ENCODE measurements around the gene SHC4.

The SHC4 gene, protein sequence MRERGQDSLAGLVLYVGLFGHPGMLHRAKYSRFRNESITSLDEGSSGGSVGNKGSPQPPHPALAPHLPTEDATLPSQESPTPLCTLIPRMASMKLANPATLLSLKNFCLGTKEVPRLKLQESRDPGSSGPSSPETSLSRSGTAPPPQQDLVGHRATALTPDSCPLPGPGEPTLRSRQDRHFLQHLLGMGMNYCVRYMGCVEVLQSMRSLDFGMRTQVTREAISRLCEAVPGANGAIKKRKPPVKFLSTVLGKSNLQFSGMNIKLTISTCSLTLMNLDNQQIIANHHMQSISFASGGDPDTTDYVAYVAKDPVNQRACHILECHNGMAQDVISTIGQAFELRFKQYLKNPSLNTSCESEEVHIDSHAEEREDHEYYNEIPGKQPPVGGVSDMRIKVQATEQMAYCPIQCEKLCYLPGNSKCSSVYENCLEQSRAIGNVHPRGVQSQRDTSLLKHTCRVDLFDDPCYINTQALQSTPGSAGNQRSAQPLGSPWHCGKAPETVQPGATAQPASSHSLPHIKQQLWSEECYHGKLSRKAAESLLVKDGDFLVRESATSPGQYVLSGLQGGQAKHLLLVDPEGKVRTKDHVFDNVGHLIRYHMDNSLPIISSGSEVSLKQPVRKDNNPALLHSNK

DNA sequence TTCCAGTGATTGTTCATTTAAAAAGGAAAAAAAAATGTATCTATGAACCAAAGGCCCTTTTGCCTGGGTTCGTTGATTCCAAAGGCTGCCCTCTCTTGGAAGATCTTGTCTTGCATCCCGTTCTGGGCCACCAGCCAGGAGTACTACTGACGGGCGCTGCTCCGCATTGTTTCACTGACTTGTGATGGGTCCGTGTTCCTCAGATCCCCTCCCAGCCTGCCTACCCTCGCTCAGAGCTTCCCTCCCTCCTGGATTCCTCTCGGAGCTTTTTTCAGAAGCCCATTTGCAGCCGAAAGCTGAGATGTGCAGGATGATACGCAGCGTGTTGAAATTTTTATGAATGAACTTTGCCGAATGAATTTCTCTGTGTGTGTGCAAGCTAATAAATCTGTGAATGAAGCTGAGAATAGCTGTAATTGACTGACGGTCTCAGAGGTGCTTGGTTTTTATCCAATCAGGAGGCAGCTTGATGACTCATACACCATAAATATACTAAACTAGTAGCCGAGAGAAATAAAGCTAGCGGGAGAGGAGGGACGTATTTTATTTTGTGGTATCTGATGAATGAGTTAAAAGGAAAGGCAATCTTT, at the start of gene SHC4:
TSS of gene SHC4 (minus strand) at position 396 of the 590 bp plus-strand sequence. CDS start 904 bp downstream, outside the sequence.
- TF ChIP-seq, protein P1, sequence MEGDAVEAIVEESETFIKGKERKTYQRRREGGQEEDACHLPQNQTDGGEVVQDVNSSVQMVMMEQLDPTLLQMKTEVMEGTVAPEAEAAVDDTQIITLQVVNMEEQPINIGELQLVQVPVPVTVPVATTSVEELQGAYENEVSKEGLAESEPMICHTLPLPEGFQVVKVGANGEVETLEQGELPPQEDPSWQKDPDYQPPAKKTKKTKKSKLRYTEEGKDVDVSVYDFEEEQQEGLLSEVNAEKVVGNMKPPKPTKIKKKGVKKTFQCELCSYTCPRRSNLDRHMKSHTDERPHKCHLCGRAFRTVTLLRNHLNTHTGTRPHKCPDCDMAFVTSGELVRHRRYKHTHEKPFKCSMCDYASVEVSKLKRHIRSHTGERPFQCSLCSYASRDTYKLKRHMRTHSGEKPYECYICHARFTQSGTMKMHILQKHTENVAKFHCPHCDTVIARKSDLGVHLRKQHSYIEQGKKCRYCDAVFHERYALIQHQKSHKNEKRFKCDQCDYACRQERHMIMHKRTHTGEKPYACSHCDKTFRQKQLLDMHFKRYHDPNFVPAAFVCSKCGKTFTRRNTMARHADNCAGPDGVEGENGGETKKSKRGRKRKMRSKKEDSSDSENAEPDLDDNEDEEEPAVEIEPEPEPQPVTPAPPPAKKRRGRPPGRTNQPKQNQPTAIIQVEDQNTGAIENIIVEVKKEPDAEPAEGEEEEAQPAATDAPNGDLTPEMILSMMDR (IDR thresholded peaks at IDR 0.05; ENCODE audit: low read depth, low read length, missing control alignments): no peak
- no peak for DNase-seq (ENCODE audit: low read depth)
- peak within 1 kb of the TSS; percentile 32 for H3K4me3 ChIP-seq (ENCODE audit: low read depth, low read length)

DNA sequence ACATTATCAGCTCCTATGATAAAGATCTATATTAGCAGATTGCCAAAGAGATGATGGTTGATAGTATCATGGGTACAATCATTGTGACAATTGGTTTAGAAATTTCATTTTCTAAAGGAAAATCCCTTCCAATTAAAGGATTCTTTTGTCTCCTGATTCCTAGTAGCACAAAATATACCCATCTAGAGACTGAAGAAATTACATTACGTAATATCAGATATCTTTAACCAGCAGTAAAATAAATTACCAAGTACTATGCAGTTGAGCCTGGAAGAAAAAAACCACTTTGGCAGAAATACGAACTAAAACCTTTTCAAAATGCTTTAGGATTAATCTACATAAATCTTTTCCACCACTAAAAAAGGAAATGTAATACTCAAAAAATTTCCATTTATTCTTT, 35.6 kb upstream of the SHC4 start:
- H3K4me3 ChIP-seq (ENCODE audit: low read depth, low read length): no peak overlapping the region
- DNase-seq (ENCODE audit: low read depth): no peak
- TF ChIP-seq, protein P1 (IDR thresholded peaks at IDR 0.05; ENCODE audit: low read depth, low read length, missing control alignments): no peak

DNA sequence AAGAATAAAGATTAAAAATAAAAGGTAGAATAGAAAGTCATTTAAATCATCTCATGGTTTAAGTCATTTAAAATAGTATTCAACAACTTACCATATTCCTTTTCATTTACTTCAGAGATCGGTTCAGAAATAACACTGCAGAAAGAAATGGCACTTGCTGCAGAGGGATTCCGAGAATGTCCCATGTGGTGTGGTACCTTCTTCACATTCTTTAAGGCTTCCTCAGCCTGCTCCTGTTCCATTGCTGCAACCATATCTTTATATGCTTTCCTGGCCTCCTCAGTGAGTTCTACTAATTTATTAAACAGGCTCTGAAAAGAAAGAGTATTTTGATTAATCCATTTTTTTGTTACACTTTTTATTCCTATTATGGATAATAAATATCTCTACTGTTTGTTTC, 32.6 kb upstream of the SHC4 start:
- no peak overlapping the region for H3K4me3 ChIP-seq (ENCODE audit: low read depth, low read length)
- TF ChIP-seq, protein P1 (IDR thresholded peaks at IDR 0.05; ENCODE audit: low read depth, low read length, missing control alignments): no peak
- no peak for DNase-seq (ENCODE audit: low read depth)

DNA sequence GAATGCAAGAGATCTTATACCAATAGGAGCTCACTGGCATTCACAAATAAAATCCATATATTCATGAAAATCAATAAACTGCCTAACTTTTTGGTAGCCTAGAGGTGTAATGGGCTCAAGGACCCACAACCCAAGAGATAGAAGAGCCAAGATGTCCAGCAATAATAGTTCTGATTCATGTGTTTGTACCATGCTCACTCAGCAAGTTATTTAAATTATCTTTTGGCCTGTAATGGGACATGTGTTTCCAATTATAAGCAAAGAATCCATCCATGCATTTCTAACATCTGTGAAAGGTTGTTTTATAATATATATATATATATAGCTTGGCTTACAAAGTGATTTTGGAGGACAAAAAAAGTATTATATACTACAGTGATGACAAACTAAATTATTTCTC, 29.7 kb upstream of the SHC4 start:
- H3K4me3 ChIP-seq (ENCODE audit: low read depth, low read length): no peak overlapping the region
- no peak for DNase-seq (ENCODE audit: low read depth)
- TF ChIP-seq, protein P1 (IDR thresholded peaks at IDR 0.05; ENCODE audit: low read depth, low read length, missing control alignments): no peak

DNA sequence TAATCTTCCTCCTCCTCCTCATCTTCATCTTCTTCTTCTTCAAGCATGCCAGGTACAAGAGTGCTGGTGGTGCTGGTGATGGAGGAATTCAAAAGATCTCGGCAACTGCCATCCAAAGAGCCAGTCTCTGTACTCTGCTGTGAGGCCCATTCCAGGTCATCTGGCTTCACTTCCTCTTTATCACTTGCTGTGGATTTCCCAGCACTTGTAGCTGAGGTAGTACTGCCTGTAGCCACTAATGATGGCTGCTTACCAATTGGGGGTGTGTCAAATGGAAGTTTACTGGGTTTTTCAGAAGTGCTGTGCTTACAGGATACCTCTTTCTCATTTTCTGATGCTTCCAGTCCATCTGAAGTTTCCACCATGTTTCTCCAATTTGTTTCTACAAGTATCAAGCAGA, 28.8 kb upstream of the SHC4 start:
- TF ChIP-seq, protein P1 (IDR thresholded peaks at IDR 0.05; ENCODE audit: low read depth, low read length, missing control alignments): no peak
- DNase-seq (ENCODE audit: low read depth): no peak
- no peak overlapping the region for H3K4me3 ChIP-seq (ENCODE audit: low read depth, low read length)

DNA sequence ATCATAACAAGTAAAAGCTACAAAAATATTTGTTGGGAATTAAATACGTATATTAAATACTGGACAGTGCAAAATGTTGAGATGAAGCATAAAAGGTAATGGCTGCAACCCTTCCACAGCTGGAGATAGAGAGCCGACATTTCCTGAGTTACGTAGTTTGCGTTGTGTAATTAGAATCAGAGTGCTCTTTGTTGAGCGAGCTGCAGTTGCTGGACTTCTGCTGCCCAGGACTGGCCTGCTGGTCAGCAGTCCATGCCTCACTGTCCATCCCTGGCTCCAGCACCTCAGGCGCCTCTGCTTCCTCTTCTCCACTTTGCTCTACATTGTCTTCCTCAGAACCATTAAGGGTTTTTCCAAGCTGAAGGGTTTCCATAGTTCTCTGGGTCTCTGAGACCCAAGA, 28.4 kb upstream of the SHC4 start:
- no peak for DNase-seq (ENCODE audit: low read depth)
- H3K4me3 ChIP-seq (ENCODE audit: low read depth, low read length): no peak overlapping the region
- TF ChIP-seq, protein P1 (IDR thresholded peaks at IDR 0.05; ENCODE audit: low read depth, low read length, missing control alignments): no peak
